ENCODE data around the gene PCCA. TPM values are rescaled to one million over a fixed set of nuclear protein-coding genes. Genes with fewer than 3 reads are reported as not detected.

PCCA gene
- total RNA-seq, 1 donor from 2014 or later = 9.7 TPM

DNA sequence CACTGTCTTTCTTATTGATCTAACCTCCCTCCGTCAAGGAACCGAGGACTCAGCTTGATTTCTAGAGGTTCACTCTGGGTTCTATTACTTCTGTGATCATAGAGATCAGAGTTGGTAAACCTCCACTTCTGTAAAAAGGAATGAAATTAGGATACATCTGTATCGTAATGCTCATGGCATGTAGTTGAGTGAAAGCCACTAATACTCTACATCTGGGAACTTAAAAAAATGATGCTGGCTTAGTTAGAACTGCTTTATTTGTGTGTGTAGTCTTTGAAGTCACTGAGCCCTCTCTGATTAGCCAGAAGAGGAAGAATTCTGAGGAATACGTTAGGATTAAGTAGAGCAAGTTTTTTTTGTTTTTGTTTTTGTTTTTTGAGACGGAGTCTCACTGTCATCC lies 358.9 kb downstream of the PCCA start:
- intact Hi-C loops (cut with micrococcal nuclease) = no loop called here
- no peak for DNase-seq (ENCODE audit: low spot score)
- Mint-ChIP-seq H3K27ac (no peak overlapping the region), H3K9me3 (no peaks in the 10 kb centered on the region), H3K4me1 (ENCODE audit: low read depth) (peaks cover 2% of the 10 kb centered on the region), H3K36me3 (ENCODE audit: low read depth) (peaks cover 4% of the 10 kb centered on the region), H3K27me3 (ENCODE audit: insufficient read depth) (peaks cover 4% of the 10 kb centered on the region), H3K4me3 (no peak overlapping the region)

DNA sequence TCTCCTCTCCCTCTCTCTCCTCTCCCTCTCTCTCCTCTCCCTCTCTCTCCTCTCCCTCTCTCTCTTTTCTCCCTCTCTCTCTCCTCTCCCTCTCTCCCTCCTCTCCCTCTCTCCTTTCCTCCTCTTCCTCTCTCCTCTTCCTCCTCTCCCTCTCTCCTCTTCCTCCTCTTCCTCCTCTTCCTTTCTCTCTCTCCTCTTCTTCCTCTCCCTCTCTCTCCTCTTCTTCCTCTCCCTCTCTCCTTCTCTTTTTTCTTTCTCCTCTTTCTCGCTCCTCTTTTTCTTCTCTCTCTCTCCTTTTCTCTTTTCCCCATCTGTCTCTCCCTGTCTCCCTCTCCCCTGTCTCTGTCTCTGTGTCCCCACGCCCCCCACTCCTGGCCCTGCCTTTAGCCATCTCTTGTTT lies 363.0 kb downstream of the PCCA start:
- intact Hi-C loops (cut with micrococcal nuclease) = no loop called here
- no peak for DNase-seq (ENCODE audit: low spot score)
- Mint-ChIP-seq H3K36me3 (ENCODE audit: low read depth) (peaks cover 9% of the 10 kb centered on the region), H3K4me3 (no peak overlapping the region), H3K27ac (peak overlapping the region; percentile 64), H3K4me1 (ENCODE audit: low read depth) (peaks cover 8% of the 10 kb centered on the region), H3K27me3 (ENCODE audit: insufficient read depth) (peaks cover 3% of the 10 kb centered on the region), H3K9me3 (peaks cover 7% of the 10 kb centered on the region)

DNA sequence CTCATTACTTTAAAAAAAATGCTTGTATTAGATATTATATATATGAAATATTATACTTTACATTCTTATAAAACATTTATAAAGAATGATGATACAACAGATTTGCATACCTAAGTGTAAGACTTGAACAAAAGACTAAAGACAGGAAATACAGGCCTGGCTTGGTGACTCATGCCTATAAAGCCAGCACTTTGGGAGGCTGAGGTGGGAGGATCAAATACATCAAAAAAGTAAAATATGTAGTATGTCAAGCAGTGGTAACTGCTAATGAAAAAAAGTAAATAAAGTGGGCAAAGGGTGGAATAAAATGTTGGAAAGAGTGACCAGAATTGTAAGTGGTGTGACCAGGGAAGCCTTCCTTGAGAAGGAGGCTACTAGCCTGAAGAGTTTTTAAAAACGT lies 366.0 kb downstream of the PCCA start:
- no peak overlapping the region for H3K27ac Mint-ChIP-seq
- H3K9me3 Mint-ChIP-seq = peaks cover 10% of the 10 kb centered on the region
- peaks cover 8% of the 10 kb centered on the region for H3K4me1 Mint-ChIP-seq (ENCODE audit: low read depth)
- DNase-seq (ENCODE audit: low spot score) = no peak
- no peak overlapping the region for H3K4me3 Mint-ChIP-seq
- peaks cover 2% of the 10 kb centered on the region for H3K27me3 Mint-ChIP-seq (ENCODE audit: insufficient read depth)
- peaks cover 7% of the 10 kb centered on the region for H3K36me3 Mint-ChIP-seq (ENCODE audit: low read depth)
- intact Hi-C loops (cut with micrococcal nuclease) = no loop called here

GRCh38 chr13:100458673-100459072 lies 369.8 kb downstream of the PCCA start:
- H3K36me3 Mint-ChIP-seq (ENCODE audit: low read depth) = peaks cover 8% of the 10 kb centered on the region
- peaks cover 8% of the 10 kb centered on the region for H3K4me1 Mint-ChIP-seq (ENCODE audit: low read depth)
- DNase-seq (ENCODE audit: low spot score) = no peak
- H3K27ac Mint-ChIP-seq = no peak overlapping the region
- intact Hi-C loops (cut with micrococcal nuclease) = no loop called here
- H3K9me3 Mint-ChIP-seq = peaks cover 11% of the 10 kb centered on the region
- H3K27me3 Mint-ChIP-seq (ENCODE audit: insufficient read depth) = no peaks in the 10 kb centered on the region
- H3K4me3 Mint-ChIP-seq = no peak overlapping the region

DNA sequence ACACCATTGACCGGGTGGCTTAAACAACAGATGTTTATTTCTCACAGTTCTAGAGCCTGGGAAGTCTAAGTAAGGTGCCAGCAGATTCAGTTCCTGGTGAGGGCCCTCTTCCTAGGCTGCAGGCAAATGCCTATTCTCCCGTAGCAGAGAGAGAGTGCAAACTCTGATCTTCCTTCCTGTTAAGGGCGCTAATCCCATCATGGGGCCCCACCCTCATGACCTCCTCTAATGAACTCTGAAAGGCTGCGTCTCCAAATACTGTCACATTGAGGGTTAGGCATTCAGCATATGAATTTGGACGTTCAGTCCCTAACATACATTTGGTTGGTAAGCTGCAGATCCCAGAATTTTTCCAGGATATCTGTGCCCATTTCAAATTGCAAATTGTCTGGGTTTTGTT lies 370.9 kb downstream of the PCCA start:
- Mint-ChIP-seq H3K36me3 (ENCODE audit: low read depth) (peaks cover 8% of the 10 kb centered on the region), H3K4me1 (ENCODE audit: low read depth) (peaks cover 7% of the 10 kb centered on the region), H3K9me3 (peaks cover 11% of the 10 kb centered on the region), H3K4me3 (no peak overlapping the region), H3K27me3 (ENCODE audit: insufficient read depth) (no peaks in the 10 kb centered on the region), H3K27ac (no peak overlapping the region)
- intact Hi-C loops (cut with micrococcal nuclease) = no loop called here
- no peak for DNase-seq (ENCODE audit: low spot score)

DNA sequence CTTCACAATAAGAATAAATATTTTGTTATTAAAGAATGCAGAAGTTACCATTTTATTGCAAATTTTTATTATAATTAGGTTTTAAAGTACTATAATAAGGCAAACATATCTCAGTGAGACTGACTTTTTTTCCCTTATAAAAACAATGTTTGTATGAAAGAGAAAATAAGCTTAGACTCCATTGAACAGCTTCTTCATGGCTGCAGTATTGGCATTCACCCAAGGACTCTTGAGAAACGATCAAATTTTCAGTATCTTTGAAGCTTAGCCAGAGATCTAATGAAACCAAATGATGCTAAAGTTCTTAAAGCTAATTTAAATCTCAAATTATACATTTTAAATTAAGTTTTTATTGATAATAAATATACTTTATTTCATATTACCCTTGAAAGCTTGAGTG lies 371.4 kb downstream of the PCCA start:
- Mint-ChIP-seq H3K4me3 (no peak overlapping the region), H3K4me1 (ENCODE audit: low read depth) (peaks cover 2% of the 10 kb centered on the region), H3K27ac (no peak overlapping the region), H3K9me3 (peaks cover 11% of the 10 kb centered on the region), H3K36me3 (ENCODE audit: low read depth) (peaks cover 8% of the 10 kb centered on the region), H3K27me3 (ENCODE audit: insufficient read depth) (no peaks in the 10 kb centered on the region)
- intact Hi-C loops (cut with micrococcal nuclease) = no loop called here
- no peak for DNase-seq (ENCODE audit: low spot score)

DNA sequence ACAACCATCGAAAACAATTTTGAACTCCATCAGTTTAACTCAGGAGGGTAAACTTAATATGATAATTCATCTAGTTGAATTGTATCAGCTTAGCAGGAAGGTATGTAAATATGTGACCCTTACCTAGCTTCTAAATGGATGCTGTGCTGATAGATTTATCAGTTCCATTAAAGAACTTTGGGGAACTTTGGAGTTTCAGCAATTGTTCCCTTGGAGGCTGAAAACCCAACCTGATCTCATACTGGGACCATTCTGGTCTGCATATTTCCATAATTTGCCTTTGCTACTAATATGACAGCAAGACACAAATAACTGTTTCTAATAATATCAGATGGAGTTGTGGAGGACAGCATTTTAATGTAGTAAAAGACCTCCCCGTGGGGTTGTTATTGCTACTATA lies 371.9 kb downstream of the PCCA start:
- H3K4me1 Mint-ChIP-seq (ENCODE audit: low read depth) = no peaks in the 10 kb centered on the region
- intact Hi-C loops (cut with micrococcal nuclease) = no loop called here

GRCh38 chr13:100461309-100462030 lies 372.6 kb downstream of the PCCA start:
- no peak overlapping the region for H3K4me3 Mint-ChIP-seq
- no peak for DNase-seq (ENCODE audit: low spot score)
- H3K27me3 Mint-ChIP-seq (ENCODE audit: insufficient read depth) = no peaks in the 10 kb centered on the region
- intact Hi-C loops (cut with micrococcal nuclease) = no loop called here
- no peaks in the 10 kb centered on the region for H3K4me1 Mint-ChIP-seq (ENCODE audit: low read depth)
- H3K36me3 Mint-ChIP-seq (ENCODE audit: low read depth) = peaks cover 4% of the 10 kb centered on the region
- peaks cover 5% of the 10 kb centered on the region for H3K9me3 Mint-ChIP-seq
- no peak overlapping the region for H3K27ac Mint-ChIP-seq

More for the DNA sequence above, 371.9 kb downstream of the PCCA start:
- H3K36me3 Mint-ChIP-seq (ENCODE audit: low read depth) = peaks cover 8% of the 10 kb centered on the region
- H3K27ac Mint-ChIP-seq = no peak overlapping the region
- peaks cover 11% of the 10 kb centered on the region for H3K9me3 Mint-ChIP-seq
- H3K27me3 Mint-ChIP-seq (ENCODE audit: insufficient read depth) = no peaks in the 10 kb centered on the region
- DNase-seq (ENCODE audit: low spot score) = no peak
- H3K4me3 Mint-ChIP-seq = no peak overlapping the region

GRCh38 chr13:100464006-100464405 lies 375.1 kb downstream of the PCCA start:
- intact Hi-C loops (cut with micrococcal nuclease) = no loop called here
- H3K27me3 Mint-ChIP-seq (ENCODE audit: insufficient read depth) = no peaks in the 10 kb centered on the region
- peaks cover 4% of the 10 kb centered on the region for H3K9me3 Mint-ChIP-seq
- peaks cover 4% of the 10 kb centered on the region for H3K36me3 Mint-ChIP-seq (ENCODE audit: low read depth)
- DNase-seq (ENCODE audit: low spot score) = no peak
- no peak overlapping the region for H3K4me3 Mint-ChIP-seq
- no peaks in the 10 kb centered on the region for H3K4me1 Mint-ChIP-seq (ENCODE audit: low read depth)
- no peak overlapping the region for H3K27ac Mint-ChIP-seq

- Mint-ChIP-seq H3K4me1 (ENCODE audit: low read depth) (peaks cover 5% of the 10 kb centered on the region), H3K4me3 (no peak overlapping the region), H3K9me3 (no peaks in the 10 kb centered on the region), H3K36me3 (ENCODE audit: low read depth) (peaks cover 2% of the 10 kb centered on the region), H3K27ac (no peak overlapping the region), H3K27me3 (ENCODE audit: insufficient read depth) (no peaks in the 10 kb centered on the region)
- DNase-seq (ENCODE audit: low spot score) = no peak
- intact Hi-C loops (cut with micrococcal nuclease) = no loop called here
Observed at GRCh38 chr13:100465558-100465957, 376.7 kb downstream of the PCCA start.

DNA sequence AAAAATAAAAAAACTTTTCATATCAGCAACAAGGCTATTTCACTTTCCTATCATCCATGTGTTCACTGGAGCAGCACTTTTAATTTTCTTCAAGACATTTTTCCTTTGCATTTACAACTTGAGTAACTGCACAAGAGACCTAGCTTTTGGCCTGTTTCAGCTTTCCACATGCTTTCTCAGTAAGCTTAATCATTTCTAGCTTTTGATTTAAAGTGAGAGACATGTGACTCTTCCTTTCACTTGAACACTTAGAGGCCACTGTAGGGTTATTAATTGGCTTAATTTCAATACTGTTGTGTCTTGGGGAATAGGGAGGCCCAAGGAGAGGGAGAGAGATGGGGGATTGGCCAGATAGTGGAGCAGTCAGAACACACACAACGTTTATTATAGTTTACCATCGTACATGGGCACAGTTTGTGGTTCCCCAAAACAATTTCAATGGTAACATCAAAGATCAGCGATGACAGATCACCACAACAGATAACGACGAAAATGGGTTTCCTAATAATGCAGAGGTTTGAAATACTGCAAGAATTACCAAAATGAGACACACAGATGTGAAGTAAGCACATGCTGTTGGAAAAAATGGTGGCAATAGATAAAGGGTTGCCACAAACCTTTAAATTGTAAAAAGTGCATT lies 382.1 kb downstream of the PCCA start:
- Mint-ChIP-seq H3K27me3 (ENCODE audit: insufficient read depth) (no peaks in the 10 kb centered on the region), H3K36me3 (ENCODE audit: low read depth) (peaks cover 3% of the 10 kb centered on the region), H3K9me3 (no peaks in the 10 kb centered on the region), H3K4me1 (ENCODE audit: low read depth) (peaks cover 11% of the 10 kb centered on the region), H3K27ac (no peak overlapping the region), H3K4me3 (no peak overlapping the region)
- intact Hi-C loops (cut with micrococcal nuclease) = loop anchor here (2.0 kb wide), 1 partner anchor 36 kb away; no protein-coding TSS in a partner anchor
- DNase-seq (ENCODE audit: low spot score) = no peak

GRCh38 chr13:100473087-100473486 lies 384.2 kb downstream of the PCCA start:
- intact Hi-C loops (cut with micrococcal nuclease) = no loop called here
- H3K36me3 Mint-ChIP-seq (ENCODE audit: low read depth) = peaks cover 1% of the 10 kb centered on the region
- DNase-seq (ENCODE audit: low spot score) = no peak
- no peak overlapping the region for H3K27ac Mint-ChIP-seq
- H3K27me3 Mint-ChIP-seq (ENCODE audit: insufficient read depth) = no peaks in the 10 kb centered on the region
- peaks cover 11% of the 10 kb centered on the region for H3K4me1 Mint-ChIP-seq (ENCODE audit: low read depth)
- no peak overlapping the region for H3K4me3 Mint-ChIP-seq
- no peaks in the 10 kb centered on the region for H3K9me3 Mint-ChIP-seq

- intact Hi-C loops (cut with micrococcal nuclease) = no loop called here
- H3K27me3 Mint-ChIP-seq (ENCODE audit: insufficient read depth) = no peaks in the 10 kb centered on the region
Observed at GRCh38 chr13:100473501-100474044, 384.7 kb downstream of the PCCA start.

More at GRCh38 chr13:100473501-100474044, 384.7 kb downstream of the PCCA start:
- Mint-ChIP-seq H3K4me1 (ENCODE audit: low read depth) (peaks cover 11% of the 10 kb centered on the region), H3K27ac (no peak overlapping the region), H3K36me3 (ENCODE audit: low read depth) (peaks cover 1% of the 10 kb centered on the region), H3K9me3 (no peaks in the 10 kb centered on the region), H3K4me3 (no peak overlapping the region)
- no peak for DNase-seq (ENCODE audit: low spot score)

All from activated T-helper 1 cell treated with anti-CD3 and anti-CD28 coated beads, Interleukin-12 subunit alpha, Interleukin-12 subunit beta, Interleukin-2, Interleukin-4 antibody, amounts not matched to agents 30 ng/mL and 10 ng/mL and 1 ng/mL, durations not matched to agents 14 hours and 24 hours and 36 hours (primary cell).